ENCODE results near the gene SPATA46. TPM values are rescaled to one million over a fixed set of nuclear protein-coding genes. Genes with fewer than 3 reads are reported as not detected.

Gene SPATA46
- polyA plus RNA-seq, 1 of the 3 experiments (the other 2 are of a cell fraction): not detected

DNA sequence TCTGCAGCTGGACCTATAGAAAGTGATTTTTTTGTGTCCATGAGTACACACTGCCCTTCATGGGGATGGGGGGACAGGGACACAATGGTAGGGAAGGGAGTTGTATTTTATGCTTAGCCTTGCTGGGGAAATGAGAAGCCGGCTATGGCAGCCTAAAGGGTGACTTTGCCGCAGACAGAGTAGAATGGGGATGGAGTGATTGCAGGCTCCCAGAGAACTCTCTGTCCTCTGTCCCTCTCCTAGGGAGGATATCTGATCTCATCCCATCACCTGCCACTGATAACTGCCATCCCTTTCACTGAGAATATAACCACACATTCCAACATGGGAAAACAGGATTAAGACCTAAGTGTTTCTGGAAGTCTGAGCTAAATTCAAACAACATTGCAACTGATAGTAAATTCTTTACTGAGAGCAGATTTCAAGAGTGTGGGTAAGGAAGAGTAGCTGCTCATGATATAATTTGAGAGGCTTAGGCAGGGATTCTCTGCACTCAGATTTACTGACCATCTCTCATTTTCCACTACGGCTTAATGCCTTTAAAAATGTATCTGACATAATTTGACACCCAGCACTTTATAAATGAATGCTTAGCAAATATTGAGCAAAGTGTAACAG, 21.4 kb upstream of the SPATA46 start:
- H3K36me3 ChIP-seq (replicated peaks in 1 of 2; ENCODE audit: control insufficient read depth in 1 of 2, insufficient read depth in 2 of 2, low read length in 1 of 2): no peaks in the 10 kb centered on the region
- TF ChIP-seq ELF1 (IDR thresholded peaks at IDR 0.05): no peak
- no peak for TF ChIP-seq TAF1 (IDR thresholded peaks at IDR 0.05; ENCODE audit: borderline replicate concordance, low read depth, low read length)
- TF ChIP-seq YY1 (IDR thresholded peaks at IDR 0.05; ENCODE audit: low read depth): no peak
- CTCF ChIA-PET: interaction anchor here (1.2 to 2.1 kb wide), 2 partner anchors 60 to 342 kb away, joined by 3 to 7 read pairs; no protein-coding TSS in a partner anchor
- H3K9me3 ChIP-seq: no peaks in the 10 kb centered on the region
- 55% methylated on average over 3 of the region's 3 CpGs for WGBS (ENCODE audit: low lambda C conversion rate)
- POLR2A ChIA-PET: no interaction called here
- H3K27me3 ChIP-seq (ENCODE audit: insufficient read depth): no peaks in the 10 kb centered on the region; the same call in 1 of the 2 replicates
- no peak overlapping the region for H3K4me2 ChIP-seq
- no peaks in the 10 kb centered on the region for H3K9me2 ChIP-seq
- no peaks in the 10 kb centered on the region for H3K79me2 ChIP-seq (ENCODE audit: insufficient read depth)
- H3K27ac ChIP-seq (ENCODE audit: low read depth in 2 of 2, low read length in 1 of 2): no peak overlapping the region
- H2AFZ ChIP-seq (ENCODE audit: low read depth): no peak overlapping the region
- no peak for DNase-seq
- H3K4me3 ChIP-seq (ENCODE audit: low read depth in 2 of 2, low read length in 1 of 2): no peak overlapping the region
- no peaks in the 10 kb centered on the region for H3F3A ChIP-seq (replicated peaks; ENCODE audit: insufficient read depth)
- H3K4me1 ChIP-seq (ENCODE audit: control insufficient read depth in 1 of 2, insufficient read depth in 2 of 2, low read depth in 1 of 2, low read length in 1 of 2): no peaks in the 10 kb centered on the region; a peak in 2 of 4 replicates
- no peaks in the 10 kb centered on the region for H4K20me1 ChIP-seq (ENCODE audit: insufficient read depth)
- H3K9ac ChIP-seq: no peak overlapping the region

DNA sequence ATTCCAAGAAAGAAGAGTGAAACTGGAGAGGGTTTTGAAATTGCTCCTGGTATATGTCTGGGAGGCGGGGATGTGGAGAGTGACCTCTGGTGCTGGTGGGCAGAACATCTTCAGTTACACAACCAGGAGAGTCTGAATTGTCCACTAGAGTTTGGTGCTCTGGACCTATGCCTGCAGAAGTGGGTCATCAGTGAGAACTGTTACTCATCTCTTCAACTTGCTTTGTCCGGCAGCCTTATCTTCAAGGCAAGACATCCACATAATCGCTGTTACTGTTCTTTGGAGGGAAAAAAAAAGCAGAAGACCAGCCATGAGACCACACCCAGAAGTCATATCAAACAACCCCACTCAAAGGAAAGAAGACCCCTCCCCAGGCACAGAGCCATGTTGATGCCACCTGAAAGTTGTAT, 20.4 kb upstream of the SPATA46 start:
- Histone ChIP-seq H2AFZ (ENCODE audit: low read depth) (no peak overlapping the region), H4K20me1 (ENCODE audit: insufficient read depth) (no peaks in the 10 kb centered on the region), H3F3A (replicated peaks; ENCODE audit: insufficient read depth) (peaks cover 5% of the 10 kb centered on the region), H3K79me2 (ENCODE audit: insufficient read depth) (no peaks in the 10 kb centered on the region), H3K27me3 (ENCODE audit: insufficient read depth) (no peaks in the 10 kb centered on the region; the same call in 1 of the 2 replicates), H3K4me1 (ENCODE audit: control insufficient read depth in 1 of 2, insufficient read depth in 2 of 2, low read depth in 1 of 2, low read length in 1 of 2) (no peaks in the 10 kb centered on the region; a peak in 2 of 4 replicates), H3K9ac (no peak overlapping the region), H3K9me3 (no peaks in the 10 kb centered on the region), H3K36me3 (replicated peaks in 1 of 2; ENCODE audit: control insufficient read depth in 1 of 2, insufficient read depth in 2 of 2, low read length in 1 of 2) (no peaks in the 10 kb centered on the region), H3K9me2 (no peaks in the 10 kb centered on the region), H3K4me2 (no peak overlapping the region), H3K27ac (ENCODE audit: low read depth in 2 of 2, low read length in 1 of 2) (no peak overlapping the region), H3K4me3 (ENCODE audit: low read depth in 2 of 2, low read length in 1 of 2) (no peak overlapping the region)
- TF ChIP-seq TCF12 (IDR thresholded peaks at IDR 0.05) (no peak), NRF1 (IDR thresholded peaks at IDR 0.05; ENCODE audit: low read depth, low read length) (no peak), ELF1 (IDR thresholded peaks at IDR 0.05) (no peak), GABPA (IDR thresholded peaks at IDR 0.05; ENCODE audit: low read depth) (no peak), POLR2AphosphoS5 (IDR thresholded peaks at IDR 0.05; ENCODE audit: low read depth, low read length) (no peak), NFIC (IDR thresholded peaks at IDR 0.05; ENCODE audit: borderline replicate concordance) (no peak), CHD2 (IDR thresholded peaks at IDR 0.05; ENCODE audit: low read length, partially characterized antibody) (no peak), TEAD4 (IDR thresholded peaks at IDR 0.05; ENCODE audit: borderline replicate concordance, insufficient read depth) (no peak), SMC3 (IDR thresholded peaks at IDR 0.05; ENCODE audit: low read depth, low read length) (no peak), FOXJ3 (CRISPR knock-in tag; IDR thresholded peaks at IDR 0.05) (no peak)
- TF ChIP-seq, protein P1, sequence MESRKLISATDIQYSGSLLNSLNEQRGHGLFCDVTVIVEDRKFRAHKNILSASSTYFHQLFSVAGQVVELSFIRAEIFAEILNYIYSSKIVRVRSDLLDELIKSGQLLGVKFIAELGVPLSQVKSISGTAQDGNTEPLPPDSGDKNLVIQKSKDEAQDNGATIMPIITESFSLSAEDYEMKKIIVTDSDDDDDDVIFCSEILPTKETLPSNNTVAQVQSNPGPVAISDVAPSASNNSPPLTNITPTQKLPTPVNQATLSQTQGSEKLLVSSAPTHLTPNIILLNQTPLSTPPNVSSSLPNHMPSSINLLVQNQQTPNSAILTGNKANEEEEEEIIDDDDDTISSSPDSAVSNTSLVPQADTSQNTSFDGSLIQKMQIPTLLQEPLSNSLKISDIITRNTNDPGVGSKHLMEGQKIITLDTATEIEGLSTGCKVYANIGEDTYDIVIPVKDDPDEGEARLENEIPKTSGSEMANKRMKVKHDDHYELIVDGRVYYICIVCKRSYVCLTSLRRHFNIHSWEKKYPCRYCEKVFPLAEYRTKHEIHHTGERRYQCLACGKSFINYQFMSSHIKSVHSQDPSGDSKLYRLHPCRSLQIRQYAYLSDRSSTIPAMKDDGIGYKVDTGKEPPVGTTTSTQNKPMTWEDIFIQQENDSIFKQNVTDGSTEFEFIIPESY (IDR thresholded peaks at IDR 0.05; ENCODE audit: borderline replicate concordance, low read depth): no peak
- TF ChIP-seq, protein P2, sequence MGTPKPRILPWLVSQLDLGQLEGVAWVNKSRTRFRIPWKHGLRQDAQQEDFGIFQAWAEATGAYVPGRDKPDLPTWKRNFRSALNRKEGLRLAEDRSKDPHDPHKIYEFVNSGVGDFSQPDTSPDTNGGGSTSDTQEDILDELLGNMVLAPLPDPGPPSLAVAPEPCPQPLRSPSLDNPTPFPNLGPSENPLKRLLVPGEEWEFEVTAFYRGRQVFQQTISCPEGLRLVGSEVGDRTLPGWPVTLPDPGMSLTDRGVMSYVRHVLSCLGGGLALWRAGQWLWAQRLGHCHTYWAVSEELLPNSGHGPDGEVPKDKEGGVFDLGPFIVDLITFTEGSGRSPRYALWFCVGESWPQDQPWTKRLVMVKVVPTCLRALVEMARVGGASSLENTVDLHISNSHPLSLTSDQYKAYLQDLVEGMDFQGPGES (IDR thresholded peaks at IDR 0.05; ENCODE audit: low read depth, low read length): no peak
- TF ChIP-seq, protein P3, sequence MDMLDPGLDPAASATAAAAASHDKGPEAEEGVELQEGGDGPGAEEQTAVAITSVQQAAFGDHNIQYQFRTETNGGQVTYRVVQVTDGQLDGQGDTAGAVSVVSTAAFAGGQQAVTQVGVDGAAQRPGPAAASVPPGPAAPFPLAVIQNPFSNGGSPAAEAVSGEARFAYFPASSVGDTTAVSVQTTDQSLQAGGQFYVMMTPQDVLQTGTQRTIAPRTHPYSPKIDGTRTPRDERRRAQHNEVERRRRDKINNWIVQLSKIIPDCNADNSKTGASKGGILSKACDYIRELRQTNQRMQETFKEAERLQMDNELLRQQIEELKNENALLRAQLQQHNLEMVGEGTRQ (IDR thresholded peaks at IDR 0.05; ENCODE audit: borderline replicate concordance, low read depth, low read length): no peak
- ChIA-PET POLR2A (no interaction called here), CTCF (interaction anchor here (1.2 kb wide), 1 partner anchor 59 kb away, joined by 3 read pairs; no protein-coding TSS in a partner anchor)
- DNase-seq: no peak
- WGBS (ENCODE audit: low lambda C conversion rate): 91% methylated on average over 3 of the region's 3 CpGs
